Measurements from ENCODE around the gene TGM1. TPM values are rescaled to one million over a fixed set of nuclear protein-coding genes. Genes with fewer than 3 reads are reported as not detected.

Gene TGM1
- total and polyA plus RNA-seq, 10 of the 15 experiments (the other 5 are each of a cell fraction or from before 2014, with no cell fraction given): 0.05 to 5.9 (median 1.8) TPM

DNA sequence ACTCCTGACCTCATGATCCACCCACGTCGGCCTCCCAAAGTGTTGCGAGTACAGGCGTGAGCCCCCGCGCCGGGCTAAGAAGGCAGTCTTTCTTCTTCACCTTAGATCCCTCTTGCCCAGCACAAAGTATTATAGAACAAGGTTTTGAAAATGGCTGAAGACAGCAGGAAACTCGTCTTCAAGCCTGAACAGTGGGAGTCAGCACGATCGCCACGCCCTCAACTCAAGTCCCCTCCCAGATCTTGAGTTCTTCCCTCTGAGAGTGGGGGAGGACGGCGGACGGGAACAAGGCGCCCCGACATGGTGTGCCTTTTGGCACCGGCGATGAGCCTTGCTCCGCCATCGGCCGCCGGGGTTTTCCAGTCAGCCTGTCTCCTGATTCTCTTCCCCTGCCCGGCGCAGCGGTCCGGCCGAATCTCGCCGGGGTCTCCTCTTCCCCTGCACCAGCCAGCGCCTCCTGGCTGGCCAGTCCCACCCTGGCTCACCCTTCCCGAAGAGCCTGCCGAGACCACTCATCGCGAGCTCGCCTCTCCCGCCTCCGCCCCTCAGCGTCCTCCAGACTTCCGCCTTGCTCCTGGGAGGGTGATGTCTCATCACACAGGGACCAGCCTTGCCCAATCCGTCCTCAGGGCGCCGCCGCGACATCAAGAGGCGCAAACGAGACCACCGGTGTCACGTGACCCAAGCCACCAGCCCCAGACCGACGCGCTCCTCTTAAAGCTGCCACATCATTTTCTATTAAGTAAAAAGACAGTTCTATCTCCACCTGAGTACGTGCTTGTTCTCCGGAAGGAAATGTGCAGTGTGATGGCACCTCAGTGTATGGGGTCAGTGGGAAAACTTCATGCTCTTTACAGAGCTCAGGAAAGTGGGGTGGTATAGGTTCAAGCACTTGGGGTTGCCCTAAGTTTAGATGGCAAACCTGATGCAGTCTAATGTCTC is 49.8 kb downstream of the TGM1 start, which contains the start of gene CHMP4A (continued):
- TF ChIP-seq, protein P1, sequence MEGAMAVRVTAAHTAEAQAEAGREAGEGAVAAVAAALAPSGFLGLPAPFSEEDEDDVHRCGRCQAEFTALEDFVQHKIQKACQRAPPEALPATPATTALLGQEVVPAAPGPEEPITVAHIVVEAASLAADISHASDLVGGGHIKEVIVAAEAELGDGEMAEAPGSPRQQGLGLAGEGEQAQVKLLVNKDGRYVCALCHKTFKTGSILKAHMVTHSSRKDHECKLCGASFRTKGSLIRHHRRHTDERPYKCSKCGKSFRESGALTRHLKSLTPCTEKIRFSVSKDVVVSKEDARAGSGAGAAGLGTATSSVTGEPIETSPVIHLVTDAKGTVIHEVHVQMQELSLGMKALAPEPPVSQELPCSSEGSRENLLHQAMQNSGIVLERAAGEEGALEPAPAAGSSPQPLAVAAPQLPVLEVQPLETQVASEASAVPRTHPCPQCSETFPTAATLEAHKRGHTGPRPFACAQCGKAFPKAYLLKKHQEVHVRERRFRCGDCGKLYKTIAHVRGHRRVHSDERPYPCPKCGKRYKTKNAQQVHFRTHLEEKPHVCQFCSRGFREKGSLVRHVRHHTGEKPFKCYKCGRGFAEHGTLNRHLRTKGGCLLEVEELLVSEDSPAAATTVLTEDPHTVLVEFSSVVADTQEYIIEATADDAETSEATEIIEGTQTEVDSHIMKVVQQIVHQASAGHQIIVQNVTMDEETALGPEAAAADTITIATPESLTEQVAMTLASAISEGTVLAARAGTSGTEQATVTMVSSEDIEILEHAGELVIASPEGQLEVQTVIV (IDR thresholded peaks at IDR 0.05; ENCODE audit: borderline replicate concordance, partially characterized antibody): peak; percentile 90
- TF ChIP-seq SMAD1 (IDR thresholded peaks at IDR 0.05; ENCODE audit: low read depth, partially characterized antibody) (peak; percentile 89), NBN (IDR thresholded peaks at IDR 0.05) (peak; percentile 96), CEBPB (IDR thresholded peaks at IDR 0.05; ENCODE audit: borderline replicate concordance in 1 of 2, low read depth in 2 of 2, low read length in 2 of 2) (no peak), NFYB (IDR thresholded peaks at IDR 0.05; ENCODE audit: insufficient read depth, low read depth, low read length) (peak; percentile 91), PML (IDR thresholded peaks at IDR 0.05; ENCODE audit: low read length) (peak; percentile 97), STAT3 (IDR thresholded peaks at IDR 0.05; ENCODE audit: low read depth, low read length) (no peak), ASH2L (IDR thresholded peaks at IDR 0.05; ENCODE audit: borderline replicate concordance, low read depth) (no peak), SPI1 (IDR thresholded peaks at IDR 0.05; ENCODE audit: borderline replicate concordance, insufficient read depth, low read depth, low read length) (peak; percentile 33; the same call in 1 of the 2 replicates), SP1 (IDR thresholded peaks at IDR 0.05; ENCODE audit: low read depth, low read length) (peak; percentile 88), EZH2 (IDR thresholded peaks at IDR 0.05; ENCODE audit: borderline replicate concordance, control insufficient read depth, low read depth, low read length) (no peak), STAT1 (conservative IDR thresholded peaks at IDR 0.05) (0 out of 2 replicates have a peak, but pooled peaks have one; percentile 23), MYC (IDR thresholded peaks at IDR 0.05; ENCODE audit: insufficient read depth, insufficient read length, insufficient replicate concordance, low read length, severe bottlenecking) (peak; percentile 38), SUPT20H (IDR thresholded peaks at IDR 0.05; ENCODE audit: borderline replicate concordance, control insufficient read depth, low read depth, low read length) (no peak), SMARCA5 (IDR thresholded peaks at IDR 0.05) (peak; percentile 50; the same call in 1 of the 2 replicates), BACH1 (IDR thresholded peaks at IDR 0.05; ENCODE audit: borderline replicate concordance) (peak; percentile 94)
- TF ChIP-seq, protein P2, sequence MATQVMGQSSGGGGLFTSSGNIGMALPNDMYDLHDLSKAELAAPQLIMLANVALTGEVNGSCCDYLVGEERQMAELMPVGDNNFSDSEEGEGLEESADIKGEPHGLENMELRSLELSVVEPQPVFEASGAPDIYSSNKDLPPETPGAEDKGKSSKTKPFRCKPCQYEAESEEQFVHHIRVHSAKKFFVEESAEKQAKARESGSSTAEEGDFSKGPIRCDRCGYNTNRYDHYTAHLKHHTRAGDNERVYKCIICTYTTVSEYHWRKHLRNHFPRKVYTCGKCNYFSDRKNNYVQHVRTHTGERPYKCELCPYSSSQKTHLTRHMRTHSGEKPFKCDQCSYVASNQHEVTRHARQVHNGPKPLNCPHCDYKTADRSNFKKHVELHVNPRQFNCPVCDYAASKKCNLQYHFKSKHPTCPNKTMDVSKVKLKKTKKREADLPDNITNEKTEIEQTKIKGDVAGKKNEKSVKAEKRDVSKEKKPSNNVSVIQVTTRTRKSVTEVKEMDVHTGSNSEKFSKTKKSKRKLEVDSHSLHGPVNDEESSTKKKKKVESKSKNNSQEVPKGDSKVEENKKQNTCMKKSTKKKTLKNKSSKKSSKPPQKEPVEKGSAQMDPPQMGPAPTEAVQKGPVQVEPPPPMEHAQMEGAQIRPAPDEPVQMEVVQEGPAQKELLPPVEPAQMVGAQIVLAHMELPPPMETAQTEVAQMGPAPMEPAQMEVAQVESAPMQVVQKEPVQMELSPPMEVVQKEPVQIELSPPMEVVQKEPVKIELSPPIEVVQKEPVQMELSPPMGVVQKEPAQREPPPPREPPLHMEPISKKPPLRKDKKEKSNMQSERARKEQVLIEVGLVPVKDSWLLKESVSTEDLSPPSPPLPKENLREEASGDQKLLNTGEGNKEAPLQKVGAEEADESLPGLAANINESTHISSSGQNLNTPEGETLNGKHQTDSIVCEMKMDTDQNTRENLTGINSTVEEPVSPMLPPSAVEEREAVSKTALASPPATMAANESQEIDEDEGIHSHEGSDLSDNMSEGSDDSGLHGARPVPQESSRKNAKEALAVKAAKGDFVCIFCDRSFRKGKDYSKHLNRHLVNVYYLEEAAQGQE (IDR thresholded peaks at IDR 0.05; ENCODE audit: low read depth, low read length): no peak
- TF ChIP-seq, protein P3, sequence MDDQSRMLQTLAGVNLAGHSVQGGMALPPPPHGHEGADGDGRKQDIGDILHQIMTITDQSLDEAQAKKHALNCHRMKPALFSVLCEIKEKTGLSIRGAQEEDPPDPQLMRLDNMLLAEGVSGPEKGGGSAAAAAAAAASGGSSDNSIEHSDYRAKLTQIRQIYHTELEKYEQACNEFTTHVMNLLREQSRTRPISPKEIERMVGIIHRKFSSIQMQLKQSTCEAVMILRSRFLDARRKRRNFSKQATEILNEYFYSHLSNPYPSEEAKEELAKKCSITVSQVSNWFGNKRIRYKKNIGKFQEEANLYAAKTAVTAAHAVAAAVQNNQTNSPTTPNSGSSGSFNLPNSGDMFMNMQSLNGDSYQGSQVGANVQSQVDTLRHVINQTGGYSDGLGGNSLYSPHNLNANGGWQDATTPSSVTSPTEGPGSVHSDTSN (IDR thresholded peaks at IDR 0.05; ENCODE audit: insufficient replicate concordance, low read depth, low read length): no peak
- TF ChIP-seq, protein P4, sequence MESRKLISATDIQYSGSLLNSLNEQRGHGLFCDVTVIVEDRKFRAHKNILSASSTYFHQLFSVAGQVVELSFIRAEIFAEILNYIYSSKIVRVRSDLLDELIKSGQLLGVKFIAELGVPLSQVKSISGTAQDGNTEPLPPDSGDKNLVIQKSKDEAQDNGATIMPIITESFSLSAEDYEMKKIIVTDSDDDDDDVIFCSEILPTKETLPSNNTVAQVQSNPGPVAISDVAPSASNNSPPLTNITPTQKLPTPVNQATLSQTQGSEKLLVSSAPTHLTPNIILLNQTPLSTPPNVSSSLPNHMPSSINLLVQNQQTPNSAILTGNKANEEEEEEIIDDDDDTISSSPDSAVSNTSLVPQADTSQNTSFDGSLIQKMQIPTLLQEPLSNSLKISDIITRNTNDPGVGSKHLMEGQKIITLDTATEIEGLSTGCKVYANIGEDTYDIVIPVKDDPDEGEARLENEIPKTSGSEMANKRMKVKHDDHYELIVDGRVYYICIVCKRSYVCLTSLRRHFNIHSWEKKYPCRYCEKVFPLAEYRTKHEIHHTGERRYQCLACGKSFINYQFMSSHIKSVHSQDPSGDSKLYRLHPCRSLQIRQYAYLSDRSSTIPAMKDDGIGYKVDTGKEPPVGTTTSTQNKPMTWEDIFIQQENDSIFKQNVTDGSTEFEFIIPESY (IDR thresholded peaks at IDR 0.05): 0 out of 2 replicates have a peak, but pooled peaks have one; percentile 10
